Measurements from ENCODE around the gene ARHGAP15.

Gene ARHGAP15

DNA sequence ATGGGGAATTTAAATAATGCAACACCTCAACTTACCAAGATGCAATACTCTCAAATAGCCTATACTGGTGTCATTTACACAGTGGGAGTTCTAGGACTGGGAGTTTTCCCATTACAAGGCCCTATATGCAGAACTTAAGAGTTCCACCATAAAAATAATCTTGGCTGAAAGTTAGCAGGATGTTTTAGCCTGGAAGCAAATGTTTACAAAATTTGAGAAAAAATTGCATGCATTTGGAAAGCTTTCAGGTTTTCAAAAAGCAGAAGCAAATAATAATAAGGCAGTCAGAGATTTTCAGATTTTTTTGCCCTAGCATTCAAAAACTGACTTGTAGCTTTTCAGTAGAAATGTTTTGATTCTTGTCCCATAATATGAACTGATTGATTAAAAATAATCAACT is 397.3 kb downstream of the ARHGAP15 start:
- TF ChIP-seq CTCF (IDR thresholded peaks at IDR 0.05; ENCODE audit: insufficient read depth, low read length) (no peak), POLR2AphosphoS5 (IDR thresholded peaks at IDR 0.05; ENCODE audit: low read depth) (no peak), SPI1 (IDR thresholded peaks at IDR 0.05; ENCODE audit: borderline replicate concordance, low read depth) (no peak), GABPA (IDR thresholded peaks at IDR 0.05; ENCODE audit: low read depth) (no peak)
- TF ChIP-seq, protein P1, sequence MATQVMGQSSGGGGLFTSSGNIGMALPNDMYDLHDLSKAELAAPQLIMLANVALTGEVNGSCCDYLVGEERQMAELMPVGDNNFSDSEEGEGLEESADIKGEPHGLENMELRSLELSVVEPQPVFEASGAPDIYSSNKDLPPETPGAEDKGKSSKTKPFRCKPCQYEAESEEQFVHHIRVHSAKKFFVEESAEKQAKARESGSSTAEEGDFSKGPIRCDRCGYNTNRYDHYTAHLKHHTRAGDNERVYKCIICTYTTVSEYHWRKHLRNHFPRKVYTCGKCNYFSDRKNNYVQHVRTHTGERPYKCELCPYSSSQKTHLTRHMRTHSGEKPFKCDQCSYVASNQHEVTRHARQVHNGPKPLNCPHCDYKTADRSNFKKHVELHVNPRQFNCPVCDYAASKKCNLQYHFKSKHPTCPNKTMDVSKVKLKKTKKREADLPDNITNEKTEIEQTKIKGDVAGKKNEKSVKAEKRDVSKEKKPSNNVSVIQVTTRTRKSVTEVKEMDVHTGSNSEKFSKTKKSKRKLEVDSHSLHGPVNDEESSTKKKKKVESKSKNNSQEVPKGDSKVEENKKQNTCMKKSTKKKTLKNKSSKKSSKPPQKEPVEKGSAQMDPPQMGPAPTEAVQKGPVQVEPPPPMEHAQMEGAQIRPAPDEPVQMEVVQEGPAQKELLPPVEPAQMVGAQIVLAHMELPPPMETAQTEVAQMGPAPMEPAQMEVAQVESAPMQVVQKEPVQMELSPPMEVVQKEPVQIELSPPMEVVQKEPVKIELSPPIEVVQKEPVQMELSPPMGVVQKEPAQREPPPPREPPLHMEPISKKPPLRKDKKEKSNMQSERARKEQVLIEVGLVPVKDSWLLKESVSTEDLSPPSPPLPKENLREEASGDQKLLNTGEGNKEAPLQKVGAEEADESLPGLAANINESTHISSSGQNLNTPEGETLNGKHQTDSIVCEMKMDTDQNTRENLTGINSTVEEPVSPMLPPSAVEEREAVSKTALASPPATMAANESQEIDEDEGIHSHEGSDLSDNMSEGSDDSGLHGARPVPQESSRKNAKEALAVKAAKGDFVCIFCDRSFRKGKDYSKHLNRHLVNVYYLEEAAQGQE (IDR thresholded peaks at IDR 0.05; ENCODE audit: insufficient replicate concordance, low read depth), result no peak
- no peak overlapping the region for H3K27ac ChIP-seq (replicated peaks)
- no peak for DNase-seq (ENCODE audit: low read depth in 1 of 2, low spot score in 1 of 2)
- H3K27me3 ChIP-seq (ENCODE audit: insufficient read depth, poor library complexity, severe bottlenecking), result no peaks in the 10 kb centered on the region
- no peak overlapping the region for H3K4me3 ChIP-seq (replicated peaks; ENCODE audit: insufficient read depth, low read length)

DNA sequence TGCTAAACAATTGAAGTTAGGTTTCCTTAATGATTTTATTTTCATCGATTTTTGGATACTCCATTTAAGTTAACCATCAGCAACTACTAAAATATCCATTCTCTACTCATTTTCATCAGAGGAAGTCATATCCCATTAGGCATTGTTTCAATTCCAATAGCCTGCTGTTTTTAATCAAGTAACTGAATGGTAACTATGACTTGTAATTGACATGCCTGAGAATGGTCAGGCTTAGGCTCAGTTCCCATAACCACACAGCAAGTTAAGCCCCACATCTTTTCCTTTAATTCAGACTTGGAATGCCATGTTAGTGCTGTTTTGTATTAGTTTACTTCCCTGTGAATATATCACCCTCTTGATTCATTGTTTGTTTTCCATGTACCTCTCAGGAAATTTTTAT is 398.8 kb downstream of the ARHGAP15 start:
- DNase-seq (ENCODE audit: low read depth in 1 of 2, low spot score in 1 of 2), result no peak
- no peak for TF ChIP-seq CTCF (IDR thresholded peaks at IDR 0.05; ENCODE audit: insufficient read depth, low read length)
- TF ChIP-seq, protein P1 (IDR thresholded peaks at IDR 0.05; ENCODE audit: insufficient replicate concordance, low read depth), result no peak
- no peak for TF ChIP-seq POLR2AphosphoS5 (IDR thresholded peaks at IDR 0.05; ENCODE audit: low read depth)
- TF ChIP-seq SPI1 (IDR thresholded peaks at IDR 0.05; ENCODE audit: borderline replicate concordance, low read depth), result no peak
- TF ChIP-seq GABPA (IDR thresholded peaks at IDR 0.05; ENCODE audit: low read depth), result no peak
- Histone ChIP-seq H3K4me3 (replicated peaks; ENCODE audit: insufficient read depth, low read length) (no peak overlapping the region), H3K27ac (replicated peaks) (no peak overlapping the region), H3K27me3 (ENCODE audit: insufficient read depth, poor library complexity, severe bottlenecking) (no peaks in the 10 kb centered on the region)

GRCh38 chr2:143529118-143529720 is 400.0 kb downstream of the ARHGAP15 start:
- H3K4me3 ChIP-seq (replicated peaks; ENCODE audit: insufficient read depth, low read length), result no peak overlapping the region
- no peaks in the 10 kb centered on the region for H3K27me3 ChIP-seq (ENCODE audit: insufficient read depth, poor library complexity, severe bottlenecking)
- no peak overlapping the region for H3K27ac ChIP-seq (replicated peaks)
- no peak for DNase-seq (ENCODE audit: low read depth in 1 of 2, low spot score in 1 of 2)
- TF ChIP-seq SPI1 (IDR thresholded peaks at IDR 0.05; ENCODE audit: borderline replicate concordance, low read depth) (no peak), CTCF (IDR thresholded peaks at IDR 0.05; ENCODE audit: insufficient read depth, low read length) (no peak), GABPA (IDR thresholded peaks at IDR 0.05; ENCODE audit: low read depth) (no peak), POLR2AphosphoS5 (IDR thresholded peaks at IDR 0.05; ENCODE audit: low read depth) (no peak)
- TF ChIP-seq, protein P1 (IDR thresholded peaks at IDR 0.05; ENCODE audit: insufficient replicate concordance, low read depth), result no peak

Data from HL-60 (cell line).